WI38 (cell line): ENCODE results near the gene MAN1A1.

ENCODE experiments used
- H3K4me3 ChIP-seq: 2 replicates; pipeline ENCODE4 v1.5.1; 2011; ENCODE audit warnings: low read depth, mild to moderate bottlenecking, control low read depth, low read length
- TF ChIP-seq, protein P1 (sequence below): IDR thresholded peaks from 2 replicates; pipeline ENCODE4 v1.5.1; 2012; ENCODE audit warnings: low read depth, mild to moderate bottlenecking, control low read depth, low read length

Gene MAN1A1

DNA sequence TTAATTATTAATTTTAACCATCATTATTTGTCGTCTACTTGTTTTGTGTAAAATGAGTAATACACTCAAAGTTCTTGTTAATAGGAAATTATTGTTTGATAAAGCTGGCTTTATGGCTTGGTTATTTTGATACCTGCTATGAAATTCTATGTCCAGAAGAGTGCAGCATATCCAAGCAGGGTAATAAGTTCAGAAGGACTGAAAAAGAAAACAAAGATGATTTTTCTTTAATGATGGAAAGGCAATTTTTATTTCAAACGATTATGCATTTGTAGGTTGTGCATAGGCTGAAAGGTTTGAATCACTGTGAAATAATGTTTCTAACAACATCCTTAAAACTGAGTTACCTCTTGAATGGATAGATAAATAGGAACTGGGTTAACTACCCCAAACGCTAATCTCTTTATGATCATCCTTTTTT lies 1.4 kb upstream of the MAN1A1 start:
- TF ChIP-seq, protein P1, sequence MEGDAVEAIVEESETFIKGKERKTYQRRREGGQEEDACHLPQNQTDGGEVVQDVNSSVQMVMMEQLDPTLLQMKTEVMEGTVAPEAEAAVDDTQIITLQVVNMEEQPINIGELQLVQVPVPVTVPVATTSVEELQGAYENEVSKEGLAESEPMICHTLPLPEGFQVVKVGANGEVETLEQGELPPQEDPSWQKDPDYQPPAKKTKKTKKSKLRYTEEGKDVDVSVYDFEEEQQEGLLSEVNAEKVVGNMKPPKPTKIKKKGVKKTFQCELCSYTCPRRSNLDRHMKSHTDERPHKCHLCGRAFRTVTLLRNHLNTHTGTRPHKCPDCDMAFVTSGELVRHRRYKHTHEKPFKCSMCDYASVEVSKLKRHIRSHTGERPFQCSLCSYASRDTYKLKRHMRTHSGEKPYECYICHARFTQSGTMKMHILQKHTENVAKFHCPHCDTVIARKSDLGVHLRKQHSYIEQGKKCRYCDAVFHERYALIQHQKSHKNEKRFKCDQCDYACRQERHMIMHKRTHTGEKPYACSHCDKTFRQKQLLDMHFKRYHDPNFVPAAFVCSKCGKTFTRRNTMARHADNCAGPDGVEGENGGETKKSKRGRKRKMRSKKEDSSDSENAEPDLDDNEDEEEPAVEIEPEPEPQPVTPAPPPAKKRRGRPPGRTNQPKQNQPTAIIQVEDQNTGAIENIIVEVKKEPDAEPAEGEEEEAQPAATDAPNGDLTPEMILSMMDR, result no peak; the same call in 1 of the 2 replicates
- no peak overlapping the region for H3K4me3 ChIP-seq

GRCh38 chr6:119350202-119350951 lies 816 bp upstream of the MAN1A1 start:
- TF ChIP-seq, protein P1, result no peak
- H3K4me3 ChIP-seq, result peak overlapping the region; percentile 76

- peak overlapping the region; percentile 76 for H3K4me3 ChIP-seq
- TF ChIP-seq, protein P1, result no peak
Observed at GRCh38 chr6:119348748-119349360, 707 bp downstream of the MAN1A1 start.

DNA sequence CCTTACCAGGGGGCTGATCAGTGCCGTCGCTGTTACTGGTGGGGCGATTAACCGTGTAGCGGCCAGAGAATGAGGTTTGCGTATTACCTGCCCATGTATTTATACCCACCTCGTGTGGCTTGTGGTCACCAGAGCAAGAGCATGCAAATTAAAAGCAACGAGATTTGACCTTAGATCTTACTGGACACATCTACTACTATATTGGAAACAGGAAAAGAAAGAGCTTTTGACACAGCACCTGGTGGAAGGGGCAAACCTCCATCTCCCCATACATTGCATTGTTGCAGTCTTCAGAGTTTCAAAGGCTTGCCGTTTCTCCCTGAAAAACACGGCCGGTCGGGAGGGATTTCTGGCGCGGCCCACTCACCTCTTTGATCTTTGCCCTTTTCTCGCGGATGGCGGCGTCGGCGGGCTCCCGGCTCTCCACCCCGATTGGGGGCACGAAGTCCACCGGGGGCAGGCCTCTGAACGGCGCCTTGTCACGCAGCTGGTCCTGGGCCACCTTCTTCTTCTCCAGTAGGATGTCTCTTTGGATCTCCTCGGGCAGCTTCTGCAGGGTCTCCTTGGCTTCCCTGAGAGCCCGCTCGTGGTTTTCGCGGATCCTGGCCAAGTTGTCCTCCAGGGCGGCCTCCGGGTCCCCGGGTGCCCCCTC lies 1.3 kb downstream of the MAN1A1 start:
- TF ChIP-seq, protein P1, result no peak
- H3K4me3 ChIP-seq, result peak overlapping the region; percentile 76

- peak overlapping the region; percentile 76 for H3K4me3 ChIP-seq
- TF ChIP-seq, protein P1, result no peak
Observed at GRCh38 chr6:119347466-119348095, 2.0 kb downstream of the MAN1A1 start.

GRCh38 chr6:119346936-119347335 lies 2.6 kb downstream of the MAN1A1 start:
- peak overlapping the region; percentile 76 for H3K4me3 ChIP-seq
- TF ChIP-seq, protein P1, result no peak
